UCSD-AML1 (cell line): ENCODE results near the gene KCNMA1.

Experiments
- DNase-seq: peaks from one replicate; lab custom pipeline; 2025; ENCODE audit not compliant: unreplicated experiment; lab: John Stamatoyannopoulos, UW

Gene KCNMA1

DNA sequence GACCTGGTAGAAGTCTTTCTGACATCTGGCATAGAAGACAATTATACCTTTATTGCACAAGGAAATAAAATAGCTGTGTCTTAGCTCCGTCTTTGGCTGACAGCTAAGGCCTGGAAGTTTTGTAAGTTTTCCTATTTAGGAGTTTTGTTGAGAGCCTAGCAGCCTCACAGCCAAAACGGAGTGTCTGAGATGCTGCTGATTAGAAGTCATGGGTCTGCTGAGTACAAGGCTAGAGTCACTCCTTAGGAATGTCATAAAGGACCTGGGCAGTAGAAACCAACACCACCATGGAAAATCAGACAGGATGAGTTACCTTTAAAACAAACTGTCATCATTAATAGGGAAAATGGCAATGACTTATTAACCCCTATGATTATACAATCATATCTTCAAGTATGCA, 442.5 kb downstream of the KCNMA1 start:
- no peak for DNase-seq

DNA sequence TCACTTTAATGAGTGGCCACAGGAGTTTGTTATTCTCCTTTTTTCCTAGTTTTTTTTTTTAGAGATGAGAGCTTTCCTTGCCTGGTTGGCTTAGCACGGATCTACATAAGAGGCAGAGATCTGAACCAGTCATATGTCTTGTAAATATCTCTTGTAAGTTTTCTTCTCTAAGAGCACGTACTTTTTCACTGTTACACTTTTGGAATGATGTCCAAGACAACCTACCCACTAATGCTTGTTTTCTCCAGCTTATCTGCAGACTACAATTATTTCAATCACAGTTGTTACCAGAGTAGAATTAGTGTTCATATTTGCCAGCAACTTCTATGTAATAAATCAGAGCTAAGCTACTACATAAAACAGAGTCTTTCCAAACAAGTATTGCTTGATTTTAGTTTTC, 444.6 kb downstream of the KCNMA1 start:
- no peak for DNase-seq

DNA sequence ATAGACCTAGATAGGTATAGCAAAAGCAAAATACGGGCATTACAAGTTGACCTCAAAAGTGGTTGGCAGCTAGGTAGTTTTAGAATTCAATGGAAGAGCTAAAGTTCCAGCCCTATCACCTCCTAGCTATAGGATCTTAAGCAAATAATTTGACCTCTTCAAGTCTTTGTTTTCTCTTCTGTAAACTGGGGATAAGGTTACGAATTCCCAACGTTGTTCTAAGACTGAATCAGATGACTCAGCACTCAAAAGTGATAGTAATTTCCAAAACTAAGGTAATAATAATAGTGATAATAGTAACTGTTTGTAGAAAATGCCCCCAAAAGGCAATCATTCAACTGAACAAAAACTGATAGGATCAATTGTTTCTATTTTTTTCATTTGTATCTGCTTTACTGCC, 445.2 kb downstream of the KCNMA1 start:
- no peak for DNase-seq

DNA sequence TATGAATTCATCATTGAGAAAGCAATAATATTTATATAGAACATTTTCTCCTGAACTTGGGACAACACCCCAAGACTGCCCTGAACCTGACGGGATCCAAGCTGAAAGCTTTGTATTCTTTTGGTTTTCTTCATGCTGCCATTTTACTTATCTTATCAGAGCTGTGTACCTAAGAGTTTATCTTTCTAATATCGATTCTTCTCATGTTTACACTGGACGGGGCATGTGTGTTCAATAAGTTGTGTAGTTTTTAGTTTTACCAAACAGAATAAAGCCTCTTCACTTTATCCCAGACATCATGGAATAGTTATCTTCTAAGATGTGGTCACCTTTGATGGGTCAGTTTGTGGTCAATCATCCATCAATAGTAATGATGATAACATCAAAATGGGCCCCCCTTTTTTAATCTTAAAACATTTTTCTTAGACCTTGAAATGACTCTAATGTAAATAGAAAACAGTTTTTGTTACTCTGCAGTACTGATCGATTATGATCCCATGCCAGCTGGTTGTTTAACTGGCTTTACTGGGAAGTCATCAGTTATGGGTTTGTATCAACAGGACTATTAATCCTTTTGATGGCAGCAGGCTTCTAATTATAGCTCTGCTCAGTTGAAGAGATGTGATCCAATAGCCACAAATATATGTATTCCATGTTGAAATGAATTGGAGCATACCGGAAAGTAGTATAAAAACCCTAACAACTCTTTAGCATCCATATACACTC, 446.1 kb downstream of the KCNMA1 start:
- no peak for DNase-seq

DNA sequence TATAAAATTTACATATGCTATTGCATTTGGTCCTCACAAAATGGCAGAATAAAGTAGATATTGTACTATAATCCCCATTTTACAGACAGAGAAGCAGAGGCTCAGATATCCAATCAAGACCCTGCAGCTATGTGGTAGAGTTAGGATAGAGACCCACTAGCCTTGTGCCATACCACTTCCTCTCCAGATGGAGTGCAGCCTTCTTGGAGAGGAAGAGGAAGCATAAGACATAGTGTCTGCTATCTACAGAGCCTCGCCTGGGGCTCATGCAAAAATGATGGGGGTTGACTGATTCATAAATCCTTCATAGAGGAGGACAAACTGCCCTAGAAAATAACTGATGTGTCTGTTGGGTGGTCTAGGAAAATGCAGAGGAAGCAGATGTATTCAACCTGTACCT, 447.3 kb downstream of the KCNMA1 start:
- no peak for DNase-seq

DNA sequence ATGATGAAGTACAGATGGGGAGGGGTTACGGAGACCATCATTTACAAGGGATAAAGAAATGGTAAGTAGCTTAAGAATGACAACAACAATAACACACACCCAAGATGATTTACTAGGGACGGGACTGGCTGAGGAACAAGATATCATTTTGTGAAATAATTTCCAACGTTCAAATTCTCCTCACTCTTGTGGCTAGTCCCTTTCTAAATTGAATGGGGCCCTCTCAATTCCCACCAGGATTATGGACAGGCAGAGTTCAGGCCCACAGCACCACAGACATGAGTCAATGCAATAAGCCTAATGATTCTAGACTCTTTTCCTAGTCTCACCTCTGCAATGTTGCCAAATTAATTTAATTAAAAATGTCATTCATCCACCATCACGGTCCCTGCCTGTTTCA, 448.1 kb downstream of the KCNMA1 start:
- DNase-seq = no peak

DNA sequence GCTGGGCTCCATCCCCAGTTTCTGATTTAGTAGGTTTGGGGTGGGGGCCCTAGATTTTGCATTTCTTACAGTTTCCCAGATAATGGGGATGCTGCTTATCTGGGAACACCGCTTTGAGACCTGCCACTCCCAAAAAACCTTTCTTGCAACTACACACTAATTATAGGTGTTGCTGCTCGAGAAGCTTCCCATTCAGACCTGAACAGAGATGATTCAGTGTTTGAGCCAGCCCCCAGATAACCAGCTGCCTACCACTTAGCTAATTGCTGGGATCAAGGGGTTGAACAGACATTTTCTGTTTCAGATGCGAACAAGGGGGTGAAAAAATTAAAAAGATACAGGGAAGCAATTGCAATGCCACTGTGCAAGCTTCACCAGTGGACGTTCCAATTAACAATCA, 448.5 kb downstream of the KCNMA1 start:
- no peak for DNase-seq

DNA sequence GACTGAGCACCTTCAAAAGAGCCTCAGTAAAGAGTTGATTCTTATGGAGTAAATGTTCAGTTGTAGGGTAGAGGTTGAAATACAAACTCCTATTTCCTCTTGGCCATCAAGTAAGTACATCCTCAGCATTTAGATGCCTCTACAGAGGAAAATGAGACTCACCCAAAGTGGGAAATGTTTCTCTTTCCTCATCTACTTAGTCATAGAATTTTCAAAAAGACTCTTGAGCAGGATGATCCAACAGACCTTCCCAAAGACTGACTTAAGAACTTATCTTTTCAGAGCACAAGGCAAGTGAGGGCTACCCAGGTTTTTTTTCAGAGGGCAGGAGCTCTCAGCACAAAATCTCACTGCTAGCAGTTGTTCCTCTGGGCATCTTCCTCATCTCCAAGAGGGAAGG, 449.1 kb downstream of the KCNMA1 start:
- no peak for DNase-seq

DNA sequence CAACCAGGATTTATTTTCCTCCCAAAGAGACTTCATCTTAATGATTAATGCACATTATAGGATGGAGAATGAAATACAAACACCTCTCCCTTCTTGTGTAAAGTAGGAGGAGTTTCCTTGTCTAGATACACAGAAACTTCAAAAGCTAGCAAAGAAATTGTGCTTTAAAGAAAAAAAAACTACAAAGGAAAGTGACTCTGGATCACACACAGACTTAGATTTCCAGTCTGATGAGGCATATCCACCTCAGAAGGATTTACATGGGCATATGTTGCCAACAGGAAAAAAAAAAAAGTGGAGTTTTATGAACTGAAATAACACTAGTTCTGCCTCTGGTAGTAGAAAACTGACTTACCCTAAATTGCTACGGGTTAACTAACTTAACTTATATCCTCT, 449.6 kb downstream of the KCNMA1 start:
- no peak for DNase-seq

DNA sequence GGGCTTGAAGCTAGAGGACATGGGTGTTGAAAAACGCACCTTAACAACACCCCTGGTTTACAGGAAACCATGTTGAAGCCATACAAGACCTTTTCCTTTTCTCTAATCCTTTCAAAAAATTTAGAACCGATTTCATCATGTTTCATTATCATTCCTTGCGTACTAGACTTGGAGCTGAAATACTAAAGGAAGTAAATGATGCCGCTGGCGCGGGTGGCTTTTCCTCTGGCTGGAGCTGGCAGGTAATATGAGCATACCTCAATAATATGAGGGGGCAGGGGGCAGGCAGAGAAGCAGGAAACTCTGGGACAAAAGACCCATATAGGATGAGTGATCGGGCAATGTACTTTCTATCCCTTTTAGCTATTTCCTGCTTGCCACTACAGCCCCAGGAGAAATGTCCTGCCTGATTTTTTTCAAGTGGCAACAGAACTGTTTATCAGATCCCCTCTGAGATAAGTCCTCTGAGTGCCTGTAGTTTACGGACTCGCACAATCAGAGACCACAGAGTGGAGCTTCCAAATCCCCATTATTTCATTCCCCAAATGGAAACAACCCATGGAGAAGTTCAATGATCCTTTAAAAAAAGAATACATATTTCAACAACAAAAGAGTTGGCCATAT, 450.1 kb downstream of the KCNMA1 start:
- no peak for DNase-seq

DNA sequence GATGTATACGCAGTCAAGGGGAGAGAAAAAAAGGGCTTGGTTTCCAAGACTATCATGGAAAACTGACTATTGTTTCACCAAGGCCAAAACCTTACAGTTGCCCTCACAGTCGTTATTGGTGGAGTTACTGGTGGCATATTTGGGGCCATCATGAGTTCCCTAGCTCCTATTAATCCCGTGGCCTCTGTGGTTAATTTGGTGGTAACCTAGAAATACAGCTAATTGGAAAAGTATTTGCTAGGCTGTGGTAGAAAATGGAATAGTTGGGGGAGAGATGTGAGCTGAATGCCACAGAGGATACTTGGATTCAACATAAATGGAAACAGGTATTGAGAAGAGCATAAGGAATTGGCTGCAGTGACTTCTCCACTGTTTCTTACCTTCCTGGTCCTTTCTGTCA, 450.7 kb downstream of the KCNMA1 start:
- DNase-seq = no peak

DNA sequence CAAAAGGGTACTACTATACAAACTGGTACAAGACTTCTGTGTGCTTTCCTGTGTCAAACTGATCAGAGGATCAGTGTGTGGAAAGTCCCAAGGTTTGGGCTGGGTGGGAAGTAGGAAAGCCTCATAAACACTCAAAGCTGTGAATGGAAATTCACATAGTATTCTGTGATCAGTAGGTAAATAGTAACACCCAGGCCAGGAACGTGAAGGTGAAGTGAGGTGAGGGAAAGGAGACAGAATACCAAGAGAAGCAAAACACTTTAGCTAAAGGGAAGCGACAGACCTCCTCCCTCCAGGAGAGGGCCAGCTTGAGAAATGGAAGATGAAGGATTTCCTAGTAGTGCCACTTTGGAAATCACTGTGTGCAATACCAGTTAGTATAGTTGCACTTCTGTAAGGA, 451.9 kb downstream of the KCNMA1 start:
- no peak for DNase-seq

DNA sequence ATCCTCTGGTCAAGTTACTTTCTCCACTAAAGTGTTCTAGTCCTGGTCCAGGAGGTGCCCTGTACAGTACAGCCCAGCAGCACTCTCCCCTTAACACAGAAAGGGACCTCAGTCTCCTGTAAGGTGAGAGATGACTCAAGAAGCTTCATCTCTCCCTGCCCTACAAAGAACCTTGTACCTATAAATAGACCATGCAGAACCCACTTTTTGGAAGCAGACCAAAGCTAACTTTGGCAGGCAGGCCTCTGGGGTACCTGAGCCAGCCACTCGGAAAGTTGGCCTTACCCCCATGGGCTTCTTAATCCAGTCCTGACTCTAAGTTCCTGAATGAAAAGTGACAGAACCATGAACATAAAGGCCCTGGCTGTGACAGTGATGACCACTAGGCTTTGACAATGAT, 454.8 kb downstream of the KCNMA1 start:
- no peak for DNase-seq

DNA sequence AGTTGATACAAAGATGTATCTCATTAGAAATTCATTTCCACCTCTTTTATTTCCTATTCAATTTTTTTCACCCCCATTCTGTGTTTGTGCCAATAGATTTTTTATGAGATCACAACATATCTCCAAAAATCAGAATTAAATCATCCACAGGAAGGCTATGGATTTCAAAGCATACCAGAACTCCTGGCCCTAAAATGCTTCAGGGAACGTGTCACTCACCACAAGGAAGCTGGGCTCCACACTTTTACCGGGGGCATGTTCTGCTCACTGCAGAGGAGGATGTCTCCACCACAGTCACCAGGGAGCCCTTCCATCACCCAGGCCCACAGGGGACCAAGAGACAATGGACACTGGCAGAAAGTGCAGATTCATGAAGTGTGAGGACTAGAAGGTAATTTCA, 456.8 kb downstream of the KCNMA1 start:
- no peak for DNase-seq

DNA sequence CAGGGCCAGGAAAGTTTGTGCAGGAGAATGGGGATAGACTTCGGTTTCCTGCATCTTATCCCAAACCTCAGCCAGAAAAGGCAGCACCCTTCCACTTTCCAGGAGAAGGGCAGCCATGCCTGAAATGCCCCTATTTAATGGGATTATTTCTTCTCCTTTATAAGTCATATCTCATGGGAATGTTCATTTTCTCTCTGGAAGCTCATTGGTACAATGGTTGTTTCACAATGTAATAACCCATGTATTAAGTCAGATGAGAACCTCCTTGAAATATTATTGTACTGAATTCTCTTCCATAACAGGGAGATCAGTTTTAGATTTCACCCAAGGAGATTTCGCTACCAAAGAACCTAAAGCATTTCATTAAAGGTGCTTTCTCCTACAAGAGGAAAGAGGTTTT, 457.5 kb downstream of the KCNMA1 start:
- DNase-seq = no peak

DNA sequence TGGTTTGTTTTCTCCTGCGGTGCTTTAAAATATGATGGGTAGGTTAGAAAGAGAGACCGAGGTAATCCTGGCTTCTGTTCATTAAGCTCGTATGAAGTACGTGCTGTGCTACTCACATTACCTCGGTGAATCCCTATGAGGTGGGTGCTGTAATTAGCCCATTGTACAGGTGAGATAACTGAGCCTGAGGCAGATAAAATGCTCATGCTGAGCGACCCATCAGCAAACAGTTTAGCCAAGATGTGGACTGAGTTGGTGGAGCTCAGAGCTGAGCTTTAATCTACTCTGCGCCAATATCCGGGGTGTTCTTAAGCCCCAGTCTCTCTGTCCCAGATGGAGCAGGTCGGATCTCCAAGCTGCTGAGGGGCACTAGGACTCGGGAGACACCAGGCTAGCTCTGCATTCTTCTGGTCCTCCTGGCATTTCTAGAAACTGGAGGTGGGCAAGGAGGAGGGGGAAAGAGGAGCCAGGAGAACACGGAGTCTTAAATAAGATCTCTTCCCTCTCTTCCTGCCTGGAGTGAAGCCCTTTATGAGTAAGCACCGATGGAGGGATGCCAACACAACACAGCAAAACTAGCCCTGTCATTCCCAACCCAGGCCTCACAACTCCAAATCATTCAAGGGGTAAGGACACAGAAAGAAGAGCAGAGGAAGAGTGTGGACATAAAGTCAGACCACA, 458.5 kb downstream of the KCNMA1 start:
- DNase-seq = no peak

DNA sequence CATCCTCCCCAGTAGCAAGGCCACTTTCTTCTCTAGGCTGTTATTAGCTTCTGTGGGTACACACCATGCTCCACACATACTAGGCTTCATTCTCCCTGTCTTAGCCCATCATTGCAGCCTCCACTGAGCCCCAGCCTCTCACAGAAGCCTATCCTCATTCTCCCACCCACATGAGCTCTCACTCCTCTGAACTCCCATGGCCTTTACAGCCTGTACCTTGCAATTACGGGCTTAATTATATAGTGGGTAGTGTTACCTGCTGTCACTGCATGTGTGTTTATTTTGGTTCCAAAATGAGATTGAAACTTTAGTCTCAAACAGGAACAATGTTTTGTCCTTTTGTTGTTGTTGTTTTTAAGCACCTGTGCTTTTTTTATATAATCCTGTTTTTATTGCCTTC, 460.0 kb downstream of the KCNMA1 start:
- no peak for DNase-seq

DNA sequence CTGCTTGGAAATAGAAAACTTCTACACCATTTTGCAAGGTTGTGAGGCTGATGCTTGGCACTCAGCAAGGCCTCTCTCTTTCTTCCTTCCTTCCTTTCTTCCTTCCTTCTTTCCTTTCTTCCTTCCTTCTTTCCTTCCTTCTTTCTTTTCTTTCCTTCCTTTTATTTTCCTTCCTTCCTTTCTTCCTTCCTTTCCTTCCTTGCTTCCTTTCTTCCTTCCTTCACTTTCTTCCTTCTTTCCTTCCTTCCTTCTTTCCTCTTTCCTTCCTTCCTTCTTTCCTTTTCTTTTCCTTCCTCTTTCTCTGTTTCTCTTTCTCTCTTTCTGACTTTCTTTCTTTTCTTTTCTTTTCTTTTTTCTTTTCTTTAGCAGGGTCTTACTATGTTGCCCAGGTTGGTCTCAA, 460.4 kb downstream of the KCNMA1 start:
- DNase-seq = no peak

DNA sequence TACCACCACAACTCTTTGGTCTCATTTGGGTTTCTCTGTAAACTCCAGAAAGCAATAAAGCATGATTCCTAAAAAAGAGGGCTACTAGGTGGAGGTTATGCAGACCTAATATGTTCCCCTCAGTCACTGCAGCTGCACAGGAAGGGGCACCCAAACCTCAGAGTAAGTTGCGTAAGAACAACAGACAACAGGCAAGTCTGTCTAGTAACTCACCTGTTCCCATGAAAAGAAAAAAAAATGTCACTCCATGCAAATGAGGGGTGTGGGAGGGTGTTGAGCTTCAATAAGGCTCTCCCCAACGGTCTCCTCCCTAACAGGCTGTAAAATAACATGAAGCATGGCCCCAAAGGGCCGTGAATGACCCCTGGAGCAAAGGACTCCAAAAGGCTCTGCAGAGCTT, 461.4 kb downstream of the KCNMA1 start:
- DNase-seq = no peak

DNA sequence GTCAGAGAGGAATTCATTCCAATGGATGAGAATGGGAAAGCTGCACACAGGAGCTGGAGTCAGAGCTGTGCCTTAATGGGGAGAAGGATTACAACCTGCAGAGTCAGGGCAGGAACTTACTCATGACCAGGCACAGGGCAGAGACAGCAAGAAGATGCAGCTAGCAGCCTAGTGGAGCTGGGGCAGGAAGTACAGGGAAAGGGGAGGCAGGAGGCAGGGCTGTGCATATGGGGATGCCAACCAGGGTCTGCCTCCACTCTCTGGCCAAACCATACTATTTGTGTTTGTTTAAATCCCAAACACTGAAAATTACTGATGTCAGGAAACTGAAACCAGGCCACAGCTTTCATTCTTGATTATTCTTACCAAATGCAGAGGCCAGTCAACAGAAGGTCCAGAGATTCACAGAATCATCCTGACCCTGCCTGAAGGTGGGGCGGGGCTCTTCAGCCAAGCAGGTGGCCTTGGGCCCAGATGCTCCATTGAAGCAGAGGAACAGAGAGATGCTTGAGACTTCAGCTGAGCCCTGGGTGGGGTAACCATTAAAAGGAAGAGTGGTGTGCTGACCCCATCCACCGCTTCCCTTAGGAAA, 461.9 kb downstream of the KCNMA1 start:
- DNase-seq = no peak

DNA sequence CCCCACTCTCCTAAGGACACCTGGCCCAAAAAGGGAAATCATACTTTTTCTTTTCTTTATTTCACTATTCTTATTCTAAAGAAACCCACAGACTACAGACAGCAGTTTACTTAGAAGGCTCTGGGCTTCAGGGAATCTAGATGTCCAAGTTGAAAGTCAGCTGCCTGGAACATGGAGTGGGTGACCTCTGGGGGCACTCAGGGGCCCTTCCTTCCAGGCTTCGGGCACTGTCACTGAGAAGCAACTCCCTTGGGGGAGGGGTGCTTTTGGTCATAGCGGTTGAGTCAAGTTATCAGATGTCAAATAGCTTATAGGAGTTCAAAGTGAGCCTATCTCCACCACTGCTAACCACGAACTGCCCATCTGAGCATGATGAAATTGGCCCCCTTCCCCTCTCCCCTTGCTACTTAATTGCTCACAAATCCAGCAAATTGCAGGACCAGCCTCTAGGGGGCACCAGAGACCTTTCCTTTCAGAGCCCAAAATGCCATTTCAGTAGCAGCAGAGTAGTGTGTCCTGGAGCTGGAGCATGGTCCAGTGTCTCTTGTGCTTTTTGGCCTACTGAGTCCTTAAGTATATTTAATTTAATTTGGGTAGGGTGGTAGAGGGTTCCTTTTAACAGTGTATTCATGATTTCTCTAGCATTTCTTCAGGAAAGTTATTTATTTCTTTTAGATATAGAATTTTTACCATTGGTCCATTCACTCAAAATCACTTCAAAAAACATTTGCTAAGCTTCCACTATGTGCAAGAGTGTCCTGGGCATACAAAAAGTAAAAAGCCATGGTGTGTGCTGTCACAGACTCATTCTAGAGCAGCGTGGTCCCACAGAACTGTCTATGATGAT, 463.8 kb downstream of the KCNMA1 start:
- DNase-seq = peak; percentile 62
